Common myeloid progenitor, CD34-positive (primary cell): Measurements from ENCODE around the gene TSPAN5.

Experiments used
- CTCF ChIA-PET: fragments of 350-600 bp; sonication (Branson Sonifier 250); formaldehyde crosslinking; loops from one replicate; lab custom pipeline; 2021; ENCODE audit warnings: antibody characterized with exemption; lab: Charles Lee
- POLR2A ChIA-PET: fragments of 350-600 bp; sonication (Branson Sonifier 250); formaldehyde crosslinking; loops from one replicate; lab custom pipeline; 2021; ENCODE audit warnings: antibody characterized with exemption; lab: Charles Lee
- DNase-seq, 3 donors: peaks; one replicate each; pipeline versions ENCODE4 v3.0.0 to v3.0.0-alpha.2; 2013
- H3K27ac ChIP-seq, 2 experiments: 1 replicate in 1 of 2; 2 replicates in 1 of 2; pipeline ENCODE4 v1.7.0; 2013; ENCODE audit warnings: inconsistent platforms in 2 of 2, low read length in 2 of 2, mild to moderate bottlenecking in 2 of 2, low read depth in 1 of 2, moderate library complexity in 1 of 2; ENCODE audit not compliant: severe bottlenecking in 2 of 2, insufficient read depth in 1 of 2, poor library complexity in 1 of 2
- H3K27me3 ChIP-seq, 5 experiments: replicated peaks in 2 of 5; 1 replicate in 3 of 5; 2 replicates in 2 of 5; pipeline versions ENCODE4 v1.6.1 to v1.7.0; 2013; ENCODE audit warnings: low read length in 4 of 5, mild to moderate bottlenecking in 2 of 5, moderate library complexity in 2 of 5, inconsistent platforms in 1 of 5; ENCODE audit not compliant: insufficient read depth in 5 of 5, control insufficient read depth in 4 of 5
- H3K36me3 ChIP-seq, 4 experiments: 1 replicate in 2 of 4; 2 replicates in 2 of 4; pipeline versions ENCODE4 v1.6.1 to v1.7.0; 2013; ENCODE audit warnings: low read length in 3 of 4, control low read depth in 1 of 4, mild to moderate bottlenecking in 1 of 4; ENCODE audit not compliant: control insufficient read depth in 4 of 4, insufficient read depth in 4 of 4
- H3K4me1 ChIP-seq, 4 experiments: 1 replicate in 3 of 4; 2 replicates in 1 of 4; pipeline versions ENCODE4 v1.6.1 to v1.7.1; 2013; ENCODE audit warnings: low read length in 3 of 4, mild to moderate bottlenecking in 3 of 4, control low read depth in 1 of 4, inconsistent platforms in 1 of 4, moderate library complexity in 1 of 4; ENCODE audit not compliant: control insufficient read depth in 4 of 4, insufficient read depth in 4 of 4; ENCODE audit errors: control extremely low read depth in 1 of 4
- H3K4me3 ChIP-seq, 7 experiments: 1 replicate in 4 of 7; 2 replicates in 3 of 7; pipeline versions ENCODE4 v1.5.1 to v1.7.0; 2013; ENCODE audit warnings: mild to moderate bottlenecking in 7 of 7, low read length in 6 of 7, moderate library complexity in 6 of 7, inconsistent platforms in 2 of 7, low read depth in 2 of 7, control low read depth in 1 of 7; ENCODE audit not compliant: insufficient read depth in 4 of 7, control insufficient read depth in 1 of 7; ENCODE audit errors: extremely low read depth in 1 of 7
- H3K9me3 ChIP-seq, 5 experiments: 1 replicate in 4 of 5; 2 replicates in 1 of 5; pipeline versions ENCODE4 v1.6.1 to v1.7.1; 2013; ENCODE audit warnings: low read length in 4 of 5, mild to moderate bottlenecking in 2 of 5, inconsistent platforms in 1 of 5, low read depth in 1 of 5, moderate library complexity in 1 of 5; ENCODE audit not compliant: control insufficient read depth in 4 of 5, insufficient read depth in 2 of 5; ENCODE audit errors: control extremely low read depth in 1 of 5
- WGBS: methylation state at CpG from one replicate; pipeline ENCODE4 v1.1.5; 2013; ENCODE audit not compliant: insufficient coverage; 5-methylcytosine and 5-hydroxymethylcytosine counted together

TSPAN5 gene

DNA sequence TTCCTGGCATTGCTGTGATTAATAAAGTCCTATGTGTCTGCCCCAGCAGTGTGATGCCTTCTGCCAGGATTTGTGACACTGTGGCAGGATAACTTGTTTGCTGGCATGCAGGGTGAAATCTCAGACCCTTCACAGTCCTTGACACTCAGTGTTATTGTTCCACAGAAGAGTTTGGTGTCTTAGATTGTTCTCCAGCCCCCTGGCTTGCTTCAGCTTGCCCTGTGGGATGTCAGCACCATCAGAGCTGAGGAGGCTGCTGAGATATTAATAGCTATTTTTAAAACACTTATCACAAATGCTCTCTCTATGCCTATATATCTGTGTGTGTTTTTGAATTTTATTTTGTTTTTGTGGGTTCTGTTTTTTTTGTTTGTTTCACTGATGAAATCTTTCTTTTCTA, 136.9 kb downstream of the TSPAN5 start:
- DNase-seq: no peak
- Histone ChIP-seq H3K4me1 (peaks cover 0 to 4% (median 0%) of the 10 kb centered on the region in 4 experiments), H3K4me3 (no peak overlapping the region), H3K27me3 (no peaks in the 10 kb centered on the region), H3K27ac (no peak overlapping the region), H3K9me3 (peaks cover 0 to 6% (median 0%) of the 10 kb centered on the region in 5 experiments), H3K36me3 (no peaks in the 10 kb centered on the region)
- CTCF ChIA-PET: no interaction called here
- POLR2A ChIA-PET: interaction anchor here (1.0 kb wide), 1 partner anchor 33 kb away, joined by 4 read pairs; no protein-coding TSS in a partner anchor

DNA sequence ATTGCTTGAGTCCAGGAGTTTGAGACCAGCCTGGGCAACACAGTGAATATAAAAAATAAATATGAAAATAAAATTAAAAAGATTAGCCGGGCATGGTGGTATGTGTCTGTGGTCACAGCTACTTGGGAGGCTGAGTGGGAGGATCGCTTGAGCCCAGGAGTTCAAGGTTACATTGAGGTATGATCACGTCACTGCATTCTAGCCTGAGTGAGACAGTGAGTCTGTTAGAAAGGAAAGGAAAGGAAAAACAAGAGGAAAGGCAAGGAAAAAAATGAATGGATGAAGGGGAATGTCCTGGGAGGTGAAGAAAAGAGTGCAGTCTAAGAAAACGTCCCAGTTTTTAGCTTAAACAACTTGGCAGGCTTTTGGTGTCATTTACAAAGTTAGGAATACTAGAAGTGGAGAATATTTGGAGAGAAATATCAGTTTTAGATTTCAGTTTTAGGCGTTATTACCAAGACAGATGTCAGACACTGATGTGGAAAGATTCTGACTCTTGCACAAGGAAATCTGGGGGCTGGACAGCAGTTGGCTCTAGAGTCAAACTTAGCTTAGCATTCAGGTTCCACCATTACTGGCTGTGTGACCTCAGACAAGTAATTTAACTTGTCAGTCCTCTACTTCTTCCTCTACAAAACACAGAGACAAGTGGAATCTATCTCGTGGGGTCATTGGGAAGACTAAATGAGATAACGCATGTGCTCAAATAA, 139.0 kb downstream of the TSPAN5 start:
- H3K4me3 ChIP-seq: no peak overlapping the region
- WGBS: 99% methylated on average over 7 of the region's 7 CpGs
- no peaks in the 10 kb centered on the region for H3K36me3 ChIP-seq
- no peak for DNase-seq
- ChIA-PET POLR2A (no interaction called here), CTCF (interaction anchor here (1.2 to 2.1 kb wide), 2 partner anchors 9 to 11 kb away, joined by 3 to 5 read pairs; no protein-coding TSS in a partner anchor)
- peaks cover 0 to 7% (median 0%) of the 10 kb centered on the region in 5 experiments for H3K9me3 ChIP-seq
- no peaks in the 10 kb centered on the region for H3K27me3 ChIP-seq
- no peak overlapping the region for H3K27ac ChIP-seq
- H3K4me1 ChIP-seq: peaks cover 0 to 13% (median 0%) of the 10 kb centered on the region in 4 experiments

DNA sequence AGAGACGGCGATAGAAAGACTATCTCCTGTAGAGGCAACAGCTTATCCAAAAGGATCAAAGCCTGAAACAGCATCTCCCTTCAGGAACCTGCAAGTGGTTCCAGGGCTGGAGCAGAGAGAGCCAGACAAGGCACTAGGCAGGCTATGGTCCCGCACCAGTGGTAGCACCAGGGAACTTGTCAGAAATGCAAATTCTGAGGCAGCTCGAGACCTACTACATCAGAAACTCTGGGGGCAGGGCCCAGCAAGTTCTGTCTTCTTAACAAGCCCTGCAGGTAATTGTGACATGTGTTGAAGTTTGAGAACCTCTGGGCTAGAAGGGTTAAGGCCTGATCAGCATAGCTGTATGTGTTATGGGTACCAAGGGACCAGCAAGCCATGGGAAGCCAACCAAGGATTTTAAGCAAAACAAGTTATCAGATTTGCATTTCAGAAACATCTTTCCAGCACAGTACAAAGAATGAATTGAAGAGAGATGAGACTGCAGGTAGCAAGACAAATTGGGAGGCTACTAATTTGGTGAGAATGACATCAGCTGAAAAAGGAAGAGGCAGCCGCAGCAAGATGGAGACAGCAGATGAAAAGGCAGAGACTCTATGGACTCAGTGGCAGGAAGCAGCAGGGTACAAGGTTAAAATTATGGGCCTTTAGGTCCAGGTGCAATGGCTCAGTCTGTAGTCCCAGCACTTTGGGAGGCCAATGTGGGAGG, 139.7 kb downstream of the TSPAN5 start:
- peaks cover 0 to 10% (median 0%) of the 10 kb centered on the region in 4 experiments for H3K4me1 ChIP-seq
- no peaks in the 10 kb centered on the region for H3K27me3 ChIP-seq
- WGBS: 91% methylated on average over 5 of the region's 5 CpGs
- ChIA-PET POLR2A (no interaction called here), CTCF (interaction anchor here (1.2 to 2.1 kb wide), 2 partner anchors 10 to 12 kb away, joined by 3 to 5 read pairs; no protein-coding TSS in a partner anchor)
- no peak for DNase-seq
- H3K36me3 ChIP-seq: no peaks in the 10 kb centered on the region
- no peak overlapping the region for H3K27ac ChIP-seq
- peaks cover 0 to 7% (median 0%) of the 10 kb centered on the region in 5 experiments for H3K9me3 ChIP-seq
- no peak overlapping the region for H3K4me3 ChIP-seq

DNA sequence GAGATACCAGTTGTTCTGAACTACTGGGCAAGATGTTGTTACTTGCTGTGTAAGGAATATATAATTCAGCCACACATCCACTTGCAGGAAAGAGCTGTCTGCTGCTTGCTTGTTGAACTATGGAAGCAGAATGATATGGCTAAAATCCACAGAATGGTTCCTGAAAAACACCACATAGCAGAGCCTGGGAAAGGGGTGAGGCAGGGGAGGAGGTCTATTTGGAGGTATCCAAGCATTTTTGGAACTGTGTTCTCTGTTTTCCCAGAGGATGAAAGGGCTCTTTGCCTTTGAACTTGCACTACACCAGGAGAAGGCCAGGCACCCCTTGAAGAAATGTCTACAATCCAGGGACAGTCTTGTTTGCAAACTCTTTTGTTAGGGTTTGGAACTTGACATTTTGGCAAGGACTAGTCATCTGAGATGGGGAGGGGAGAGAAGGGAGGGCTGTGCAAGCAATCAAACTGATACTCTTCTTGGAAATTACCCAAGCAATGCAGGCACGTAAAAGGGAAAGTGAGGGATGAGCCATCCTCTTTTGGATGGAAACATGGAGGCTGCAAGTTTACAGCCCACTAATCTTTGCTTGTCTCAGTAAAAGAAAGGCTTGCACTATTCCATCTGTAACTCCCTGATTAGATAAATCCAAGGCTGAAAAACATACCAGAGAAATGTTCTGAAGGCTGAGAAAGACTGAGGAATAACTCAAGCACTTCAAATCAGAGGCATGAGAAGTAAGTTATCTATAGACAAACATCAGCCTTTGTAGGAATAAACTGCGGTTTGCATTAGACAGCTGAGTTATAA, 141.0 kb downstream of the TSPAN5 start:
- CTCF ChIA-PET: interaction anchor here (2.1 kb wide), 1 partner anchor 11 kb away, joined by 5 read pairs; no protein-coding TSS in a partner anchor
- no peaks in the 10 kb centered on the region for H3K36me3 ChIP-seq
- no peak overlapping the region for H3K27ac ChIP-seq
- POLR2A ChIA-PET: no interaction called here
- H3K9me3 ChIP-seq: peaks cover 0 to 7% (median 0%) of the 10 kb centered on the region in 5 experiments
- peaks cover 0 to 14% (median 0%) of the 10 kb centered on the region in 4 experiments for H3K4me1 ChIP-seq
- DNase-seq: no peak
- WGBS: 100% methylated on average over 2 of the region's 2 CpGs
- H3K27me3 ChIP-seq: no peaks in the 10 kb centered on the region
- H3K4me3 ChIP-seq: no peak overlapping the region

GRCh38 chr4:98516441-98517217, 141.8 kb downstream of the TSPAN5 start:
- no peak overlapping the region for H3K27ac ChIP-seq
- H3K4me3 ChIP-seq: no peak overlapping the region
- peaks cover 0 to 14% (median 0%) of the 10 kb centered on the region in 4 experiments for H3K4me1 ChIP-seq
- DNase-seq: no peak
- WGBS: 100% methylated on average over 5 of the region's 5 CpGs
- CTCF ChIA-PET: no interaction called here
- no peaks in the 10 kb centered on the region for H3K27me3 ChIP-seq
- POLR2A ChIA-PET: no interaction called here
- no peaks in the 10 kb centered on the region for H3K36me3 ChIP-seq
- H3K9me3 ChIP-seq: peaks cover 0 to 7% (median 0%) of the 10 kb centered on the region in 5 experiments

- ChIA-PET CTCF (no interaction called here), POLR2A (no interaction called here)
- Histone ChIP-seq H3K27ac (no peak overlapping the region), H3K36me3 (no peaks in the 10 kb centered on the region), H3K9me3 (peaks cover 0 to 7% (median 0%) of the 10 kb centered on the region in 5 experiments), H3K4me3 (no peak overlapping the region), H3K27me3 (no peaks in the 10 kb centered on the region), H3K4me1 (peaks cover 0 to 18% (median under 1%) of the 10 kb centered on the region in 4 experiments)
- DNase-seq: no peak
- whole genome bisulfite sequencing: 100% methylated on average over 3 of the region's 3 CpGs
Measured at GRCh38 chr4:98516042-98516440, 142.4 kb downstream of the TSPAN5 start.
